VCaP (cell line): Measurements from ENCODE around the gene AUTS2.

Experiments used
- H3K27ac ChIP-seq: fragments of 450-650 bp; 2 replicates; pipeline ENCODE4 v1.5.1; 2017
- CTCF ChIP-seq: fragments of 450-650 bp; conservative IDR thresholded peaks from 2 replicates; pipeline ENCODE4 v1.5.1; 2017; ENCODE audit warnings: mild to moderate bottlenecking, moderate library complexity

The AUTS2 gene

GRCh38 chr7:69600710-69601519, 2.6 kb downstream of the AUTS2 start:
- H3K27ac ChIP-seq = no peak overlapping the region
- TF ChIP-seq CTCF = no peak

- no peak for TF ChIP-seq CTCF
- H3K27ac ChIP-seq = no peak overlapping the region
Measured at GRCh38 chr7:69602522-69602921, 4.2 kb downstream of the AUTS2 start.

DNA sequence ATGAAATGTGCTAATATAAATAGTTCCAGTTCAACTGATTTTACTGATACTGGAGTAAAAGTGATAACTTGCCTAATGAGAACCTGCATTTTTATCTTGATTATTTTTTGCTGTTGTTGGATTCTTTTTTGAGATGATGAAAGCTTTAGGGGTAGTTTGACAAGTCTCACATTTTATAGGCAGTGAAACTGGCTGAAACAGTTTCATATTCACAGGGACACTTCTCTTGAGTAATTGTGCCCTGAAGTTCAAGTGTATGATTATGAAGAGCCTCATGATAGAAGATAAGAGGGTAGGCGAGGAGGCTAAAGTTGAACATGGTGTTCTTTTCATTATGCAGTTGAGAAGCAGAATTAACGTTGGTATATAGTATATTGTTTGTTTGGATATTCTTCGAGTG, 5.1 kb downstream of the AUTS2 start:
- H3K27ac ChIP-seq = no peak overlapping the region
- no peak for TF ChIP-seq CTCF

GRCh38 chr7:69603937-69604494, 5.7 kb downstream of the AUTS2 start:
- H3K27ac ChIP-seq = no peak overlapping the region
- no peak for TF ChIP-seq CTCF

- TF ChIP-seq CTCF = no peak
- no peak overlapping the region for H3K27ac ChIP-seq
Measured at GRCh38 chr7:69605070-69605469, 6.8 kb downstream of the AUTS2 start.

GRCh38 chr7:69605546-69605945, 7.3 kb downstream of the AUTS2 start:
- no peak overlapping the region for H3K27ac ChIP-seq
- TF ChIP-seq CTCF = no peak

- TF ChIP-seq CTCF = no peak
- no peak overlapping the region for H3K27ac ChIP-seq
Measured at GRCh38 chr7:69608049-69608448, 9.8 kb downstream of the AUTS2 start.
